Endothelial cell of umbilical vein (primary cell): ENCODE measurements around the gene H19. TPM values are rescaled to one million over a fixed set of nuclear protein-coding genes. Genes with fewer than 3 reads are reported as not detected.

Source experiments
- BruUV-seq: library from RNA; stranded (reverse); fragments of 400-500 nt; replicated peaks from 2 replicates; lab custom pipeline; 2021; lab: Mats Ljungman, UMichigan
- CTCF ChIA-PET: fragments of 300-600, 350-600 bp; sonication (Branson Sonifier 250); formaldehyde crosslinking; loops from one replicate; lab custom pipeline; 2021; ENCODE audit warnings: antibody characterized with exemption, inconsistent platforms; lab: Charles Lee
- POLR2A ChIA-PET: fragments of 300-600, 350-600 bp; sonication (Branson Sonifier 250); formaldehyde crosslinking; loops from one replicate; lab custom pipeline; 2021; ENCODE audit warnings: antibody characterized with exemption, inconsistent platforms; lab: Charles Lee
- DNase-seq: peaks from one replicate; pipeline ENCODE4 v3.0.0-alpha.2; 2011; ENCODE audit warnings: low read depth, low spot score
- FAIRE-seq: peaks from 2 replicates; lab custom pipeline; 2011; peaks lifted over from hg19 to GRCh38; lab: Jason Lieb, UNC
- H2AFZ ChIP-seq: 2 replicates; pipeline ENCODE4 v1.6.0; 2012; ENCODE audit warnings: low read depth, low read length, control low read depth, inconsistent platforms
- H3K27ac ChIP-seq: 2 replicates; pipeline ENCODE4 v1.5.1; 2011; ENCODE audit warnings: low read depth, mild to moderate bottlenecking, control low read depth, low read length, moderate library complexity; ENCODE audit not compliant: insufficient read depth
- H3K27me3 ChIP-seq, 2 experiments: 2 replicates each; pipeline versions ENCODE4 v1.6.0 to v1.6.1; 2011; ENCODE audit warnings: low read length in 2 of 2, mixed read lengths in 1 of 2; ENCODE audit not compliant: control insufficient read depth in 2 of 2, insufficient read depth in 2 of 2
- H3K36me3 ChIP-seq, 2 experiments: 2 replicates in 1 of 2; 3 replicates in 1 of 2; pipeline ENCODE4 v1.5.1; 2011; ENCODE audit warnings: low read length in 2 of 2, mild to moderate bottlenecking in 1 of 2, moderate library complexity in 1 of 2; ENCODE audit not compliant: control insufficient read depth in 2 of 2, insufficient read depth in 2 of 2; ENCODE audit errors: extremely low read depth in 1 of 2
- H3K4me1 ChIP-seq: 3 replicates; pipeline ENCODE4 v1.5.1; 2011; ENCODE audit warnings: mild to moderate bottlenecking, low read length; ENCODE audit not compliant: control insufficient read depth, insufficient read depth; ENCODE audit errors: extremely low read depth
- H3K4me2 ChIP-seq: 2 replicates; pipeline ENCODE4 v1.6.1; 2011; ENCODE audit warnings: low read length, control low read depth, mixed read lengths; ENCODE audit not compliant: insufficient read depth
- H3K4me3 ChIP-seq, 3 experiments: fragments of 200-600 bp in 1 of 3; sonication (generic), shearing (Covaris generic) in 1 of 3; replicated peaks in 1 of 3; 2 replicates each; pipeline ENCODE4 v1.5.1; 2011 to 2016; ENCODE audit warnings: control low read depth in 3 of 3, low read length in 3 of 3, mild to moderate bottlenecking in 2 of 3, inconsistent platforms in 1 of 3, low read depth in 1 of 3, moderate library complexity in 1 of 3; ENCODE audit not compliant: insufficient read depth in 1 of 3
- H3K79me2 ChIP-seq: 2 replicates; pipeline ENCODE4 v1.6.0; 2012; ENCODE audit warnings: low read length, inconsistent platforms; ENCODE audit not compliant: control insufficient read depth, insufficient read depth
- H3K9ac ChIP-seq: replicated peaks from 2 replicates; pipeline ENCODE3; 2011; ENCODE audit warnings: low read length, control low read depth; ENCODE audit not compliant: insufficient read depth; ENCODE audit errors: extremely low read depth
- H3K9me1 ChIP-seq: replicated peaks from 3 replicates; pipeline ENCODE4 v1.6.0; 2011; ENCODE audit warnings: mild to moderate bottlenecking, low read length; ENCODE audit not compliant: control insufficient read depth, insufficient read depth; ENCODE audit errors: extremely low read depth
- H3K9me3 ChIP-seq: replicated peaks from 2 replicates; pipeline ENCODE4 v1.5.1; 2012; ENCODE audit warnings: low read length, inconsistent platforms; ENCODE audit not compliant: control insufficient read depth, insufficient read depth
- H4K20me1 ChIP-seq: replicated peaks from 2 replicates; pipeline ENCODE3; 2011; ENCODE audit warnings: mild to moderate bottlenecking, low read length; ENCODE audit not compliant: control insufficient read depth, insufficient read depth; ENCODE audit errors: extremely low read depth
- EZH2 ChIP-seq: IDR thresholded peaks from 2 replicates; pipeline ENCODE4 v1.6.1; 2012; ENCODE audit warnings: borderline replicate concordance, low read depth, mild to moderate bottlenecking, moderate library complexity, low read length, inconsistent platforms; ENCODE audit not compliant: severe bottlenecking
- FOS ChIP-seq: IDR thresholded peaks from 2 replicates; pipeline ENCODE4 v1.6.1; 2011; ENCODE audit warnings: mild to moderate bottlenecking, low read length, moderate library complexity, borderline replicate concordance; ENCODE audit not compliant: insufficient read depth
- GATA2 ChIP-seq: IDR thresholded peaks from 2 replicates; pipeline ENCODE4 v1.7.0; 2011; ENCODE audit warnings: low read depth, mild to moderate bottlenecking, moderate library complexity, mixed read lengths, low read length; ENCODE audit not compliant: insufficient read length, insufficient read depth
- JUN ChIP-seq: IDR thresholded peaks from 2 replicates; pipeline ENCODE4 v1.6.1; 2011; ENCODE audit warnings: borderline replicate concordance, low read depth; ENCODE audit not compliant: insufficient read length, insufficient read depth
- MYC ChIP-seq: IDR thresholded peaks from one replicate; pipeline ENCODE4 v1.6.1; 2011; ENCODE audit warnings: mild to moderate bottlenecking, low read depth, low read length
- POLR2A ChIP-seq: IDR thresholded peaks from 2 replicates; pipeline ENCODE4 v1.6.1; 2012; ENCODE audit warnings: low read depth, mild to moderate bottlenecking, control low read depth, low read length
- POLR2AphosphoS5 ChIP-seq: IDR thresholded peaks from 2 replicates; pipeline ENCODE4 v1.6.1; 2012; ENCODE audit warnings: low read depth, mild to moderate bottlenecking, control low read depth, low read length, moderate library complexity; ENCODE audit not compliant: insufficient read depth
- dilution Hi-C: fragments of 300-500 bp; cut with MboI; formaldehyde crosslinking; loops from one replicate; pipeline ENCODE4 v1.15.0; 2019; ENCODE audit warnings: low sequenced_read_pairs; ENCODE audit not compliant: extremely low pct_ligation_motif_present
- intact Hi-C: fragments of 100-400 bp; cut with micrococcal nuclease; formaldehyde crosslinking; loops from one replicate; pipeline ENCODE4 v1.10.0; 2022
- polyA plus RNA-seq, 4 experiments: library from polyadenylated mRNA; depleted of rRNA in 3 of 4; stranded (reverse) in 3 of 4; unstranded in 1 of 4; fragments of >200 nt; gene quantifications; 2 replicates each; pipeline versions ENCODE4 v1.2.1 to v1.2.3, GENCODE V29; 2011 to 2012; ENCODE audit warnings: missing spikeins in 1 of 4
- total RNA-seq: library from RNA; stranded (reverse); gene quantifications from 2 replicates; pipeline ENCODE4 v1.2.3, GENCODE V29; 2021
- TF ChIP-seq, protein P1 (sequence below), 2 donors: IDR thresholded peaks; 1 replicate in 1 of 2; 2 replicates in 1 of 2; pipeline ENCODE4 v1.5.1; 2011; ENCODE audit warnings: low read length in 2 of 2, mild to moderate bottlenecking in 2 of 2, moderate library complexity in 2 of 2, control low read depth in 1 of 2, inconsistent platforms in 1 of 2, low read depth in 1 of 2; ENCODE audit not compliant: insufficient read depth in 1 of 2; ENCODE audit errors: extremely low read depth in 1 of 2
- TF ChIP-seq, protein P2 (sequence below): IDR thresholded peaks from 2 replicates; pipeline ENCODE4 v1.6.1; 2011; ENCODE audit not compliant: insufficient read depth, insufficient read length

Gene H19
- total and polyA plus RNA-seq, 2 donors (not counting 3 experiments of a cell fraction or from before 2014, with no cell fraction given): 0.21 to 3.2 TPM

DNA sequence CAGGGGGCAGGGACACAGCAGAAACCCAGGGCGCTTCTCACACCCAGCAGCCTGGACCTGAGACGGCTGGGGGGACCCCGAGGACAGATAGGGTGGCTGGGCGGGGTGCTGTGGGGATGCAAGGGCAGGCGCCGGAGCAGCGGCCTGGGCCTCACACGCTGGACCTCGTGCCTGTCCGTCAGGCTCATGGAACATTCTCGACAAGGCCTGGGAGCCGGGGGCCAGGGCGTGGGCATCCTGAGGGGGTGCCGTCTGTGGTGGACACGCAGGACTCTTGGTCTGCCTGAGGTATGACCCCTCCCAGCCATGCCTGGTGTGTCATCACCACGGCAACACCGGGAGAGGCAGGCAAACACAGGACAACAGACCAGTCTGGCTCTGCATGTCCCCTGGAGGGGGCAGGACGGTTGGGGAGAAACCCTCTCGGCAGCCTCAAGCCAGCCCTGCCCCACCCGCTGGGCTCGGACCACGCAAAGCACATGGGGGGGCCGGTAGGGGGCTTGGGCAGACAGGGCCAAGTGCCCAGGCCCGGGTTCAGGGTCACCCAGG lies 29.1 kb downstream of the H19 start:
- CTCF ChIA-PET: interaction anchor here (1.5 to 4.0 kb wide), 5 partner anchors 20 to 183 kb away, joined by 7 to 24 read pairs (median 12); no protein-coding TSS in a partner anchor
- dilution Hi-C loops: no loop called here
- no peak overlapping the region for H3K27ac ChIP-seq

DNA sequence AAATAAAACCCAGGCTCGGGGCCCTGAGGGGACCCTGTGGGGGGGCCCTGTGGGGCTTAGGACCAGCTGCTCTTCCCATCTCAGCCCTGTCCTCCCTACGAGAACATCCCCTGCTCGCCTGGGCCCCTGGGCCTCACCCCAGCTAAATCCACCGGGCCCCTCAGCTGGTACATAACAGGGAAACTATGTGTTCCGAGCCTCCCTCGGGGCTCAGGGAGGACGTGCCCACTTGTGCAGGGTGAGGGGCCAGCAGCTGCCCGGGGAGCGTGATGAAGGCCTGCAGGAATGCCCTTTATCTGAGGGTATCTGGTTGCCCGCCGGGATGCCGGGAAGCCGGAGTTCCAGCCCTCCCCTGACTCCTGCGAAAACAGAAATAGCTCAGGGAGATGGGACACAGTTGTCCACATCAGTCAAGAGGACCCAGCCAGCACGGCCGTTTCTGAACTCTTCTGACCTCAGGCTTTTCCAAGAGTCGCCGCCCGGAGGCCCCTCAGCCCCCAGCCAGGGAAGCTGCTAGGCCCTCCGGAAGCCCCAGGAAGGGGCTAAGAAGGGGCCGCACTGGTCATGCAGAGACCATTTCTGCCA lies 29.9 kb downstream of the H19 start:
- Histone ChIP-seq H2AFZ (no peak overlapping the region), H3K36me3 (no peaks in the 10 kb centered on the region), H3K4me2 (no peak overlapping the region), H3K9me1 (no peaks in the 10 kb centered on the region), H3K79me2 (no peaks in the 10 kb centered on the region), H3K4me1 (no peaks in the 10 kb centered on the region), H3K27me3 (no peaks in the 10 kb centered on the region), H3K27ac (no peak overlapping the region), H3K4me3 (no peak overlapping the region), H4K20me1 (no peaks in the 10 kb centered on the region), H3K9me3 (no peaks in the 10 kb centered on the region), H3K9ac (no peak overlapping the region)
- TF ChIP-seq FOS (no peak), GATA2 (no peak), JUN (no peak), POLR2A (no peak), EZH2 (no peak), POLR2AphosphoS5 (no peak), MYC (no peak)
- TF ChIP-seq, protein P1, sequence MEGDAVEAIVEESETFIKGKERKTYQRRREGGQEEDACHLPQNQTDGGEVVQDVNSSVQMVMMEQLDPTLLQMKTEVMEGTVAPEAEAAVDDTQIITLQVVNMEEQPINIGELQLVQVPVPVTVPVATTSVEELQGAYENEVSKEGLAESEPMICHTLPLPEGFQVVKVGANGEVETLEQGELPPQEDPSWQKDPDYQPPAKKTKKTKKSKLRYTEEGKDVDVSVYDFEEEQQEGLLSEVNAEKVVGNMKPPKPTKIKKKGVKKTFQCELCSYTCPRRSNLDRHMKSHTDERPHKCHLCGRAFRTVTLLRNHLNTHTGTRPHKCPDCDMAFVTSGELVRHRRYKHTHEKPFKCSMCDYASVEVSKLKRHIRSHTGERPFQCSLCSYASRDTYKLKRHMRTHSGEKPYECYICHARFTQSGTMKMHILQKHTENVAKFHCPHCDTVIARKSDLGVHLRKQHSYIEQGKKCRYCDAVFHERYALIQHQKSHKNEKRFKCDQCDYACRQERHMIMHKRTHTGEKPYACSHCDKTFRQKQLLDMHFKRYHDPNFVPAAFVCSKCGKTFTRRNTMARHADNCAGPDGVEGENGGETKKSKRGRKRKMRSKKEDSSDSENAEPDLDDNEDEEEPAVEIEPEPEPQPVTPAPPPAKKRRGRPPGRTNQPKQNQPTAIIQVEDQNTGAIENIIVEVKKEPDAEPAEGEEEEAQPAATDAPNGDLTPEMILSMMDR (IDR thresholded peaks at IDR 0.05; ENCODE audit: extremely low read depth in 1 of 2, insufficient read depth in 1 of 2, low read depth in 1 of 2, low read length in 2 of 2): no peak
- TF ChIP-seq, protein P2, sequence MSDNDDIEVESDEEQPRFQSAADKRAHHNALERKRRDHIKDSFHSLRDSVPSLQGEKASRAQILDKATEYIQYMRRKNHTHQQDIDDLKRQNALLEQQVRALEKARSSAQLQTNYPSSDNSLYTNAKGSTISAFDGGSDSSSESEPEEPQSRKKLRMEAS: no peak
- POLR2A ChIA-PET: no interaction called here
- intact Hi-C loops (no loop called here), dilution Hi-C loops (no loop called here)
- no TSS peak for BruUV-seq
- CTCF ChIA-PET: interaction anchor here (2.0 to 4.0 kb wide), 3 partner anchors 20 to 184 kb away, joined by 7 to 24 read pairs (median 23); no protein-coding TSS in a partner anchor
- FAIRE-seq (no peak), DNase-seq (no peak)

More for the DNA sequence above, 29.1 kb downstream of the H19 start:
- no peak for FAIRE-seq
- no peaks in the 10 kb centered on the region for H3K9me3 ChIP-seq
- no peaks in the 10 kb centered on the region for H3K79me2 ChIP-seq
- POLR2A ChIA-PET: no interaction called here
- intact Hi-C loops: no loop called here
- no peak overlapping the region for H2AFZ ChIP-seq
- no peak overlapping the region for H3K4me2 ChIP-seq
- no peak for TF ChIP-seq POLR2AphosphoS5
- TF ChIP-seq, protein P1 (IDR thresholded peaks at IDR 0.05; ENCODE audit: extremely low read depth in 1 of 2, insufficient read depth in 1 of 2, low read depth in 1 of 2, low read length in 2 of 2): no peak
- H3K4me1 ChIP-seq: no peaks in the 10 kb centered on the region
- no peaks in the 10 kb centered on the region for H3K36me3 ChIP-seq
- no peaks in the 10 kb centered on the region for H4K20me1 ChIP-seq
- H3K9me1 ChIP-seq: no peaks in the 10 kb centered on the region
- H3K9ac ChIP-seq: no peak overlapping the region
- BruUV-seq: no TSS peak
- DNase-seq: no peak
- H3K4me3 ChIP-seq: no peak overlapping the region
- H3K27me3 ChIP-seq: no peaks in the 10 kb centered on the region
